DOHH2 (cell line): ENCODE results near the gene TACR2.

Source experiments
- EZH2phosphoT487 ChIP-seq: fragments of 200-600 bp; sonication (generic); IDR thresholded peaks from 2 replicates; pipeline ENCODE4 v1.6.1; 2017; ENCODE audit warnings: borderline replicate concordance, mild to moderate bottlenecking, antibody characterized with exemption, low read length, moderate library complexity, mixed read lengths
- TF ChIP-seq, protein P1 (sequence below): fragments of 200-600 bp; sonication (generic); IDR thresholded peaks from one replicate; pipeline ENCODE4 v1.5.1; 2014; ENCODE audit warnings: antibody characterized with exemption, mild to moderate bottlenecking, low read depth, low read length; ENCODE audit not compliant: poor library complexity, severe bottlenecking

DNA sequence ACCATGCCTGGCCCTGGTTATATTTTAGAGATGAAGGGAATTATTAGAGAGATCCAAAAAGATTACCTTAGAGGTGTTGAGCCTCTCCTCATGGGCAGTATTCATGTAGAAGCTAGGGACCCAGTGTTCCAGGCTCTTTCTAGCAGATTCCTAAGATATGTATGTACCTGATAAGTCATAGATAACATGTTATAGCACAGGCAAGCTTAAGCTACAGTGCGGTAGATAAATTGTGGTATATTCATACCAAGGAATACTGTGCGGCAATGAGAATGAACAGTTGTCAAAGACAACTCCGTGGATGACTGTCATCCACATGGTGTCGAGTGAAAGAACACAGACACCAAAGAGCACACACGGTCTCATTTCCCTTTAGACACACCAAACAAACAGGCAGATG lies 53.1 kb downstream of the TACR2 start:
- TF ChIP-seq, protein P1, sequence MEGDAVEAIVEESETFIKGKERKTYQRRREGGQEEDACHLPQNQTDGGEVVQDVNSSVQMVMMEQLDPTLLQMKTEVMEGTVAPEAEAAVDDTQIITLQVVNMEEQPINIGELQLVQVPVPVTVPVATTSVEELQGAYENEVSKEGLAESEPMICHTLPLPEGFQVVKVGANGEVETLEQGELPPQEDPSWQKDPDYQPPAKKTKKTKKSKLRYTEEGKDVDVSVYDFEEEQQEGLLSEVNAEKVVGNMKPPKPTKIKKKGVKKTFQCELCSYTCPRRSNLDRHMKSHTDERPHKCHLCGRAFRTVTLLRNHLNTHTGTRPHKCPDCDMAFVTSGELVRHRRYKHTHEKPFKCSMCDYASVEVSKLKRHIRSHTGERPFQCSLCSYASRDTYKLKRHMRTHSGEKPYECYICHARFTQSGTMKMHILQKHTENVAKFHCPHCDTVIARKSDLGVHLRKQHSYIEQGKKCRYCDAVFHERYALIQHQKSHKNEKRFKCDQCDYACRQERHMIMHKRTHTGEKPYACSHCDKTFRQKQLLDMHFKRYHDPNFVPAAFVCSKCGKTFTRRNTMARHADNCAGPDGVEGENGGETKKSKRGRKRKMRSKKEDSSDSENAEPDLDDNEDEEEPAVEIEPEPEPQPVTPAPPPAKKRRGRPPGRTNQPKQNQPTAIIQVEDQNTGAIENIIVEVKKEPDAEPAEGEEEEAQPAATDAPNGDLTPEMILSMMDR, result no peak
- no peak for TF ChIP-seq EZH2phosphoT487
